ENCODE measurements around the gene BMP6. TPM values are rescaled to one million over a fixed set of nuclear protein-coding genes. Genes with fewer than 3 reads are reported as not detected.
A peak's percentile ranks its signal among the peaks of the same experiment; 100 is the strongest.

Gene BMP6
- total RNA-seq, 1 donor: 0.72 TPM

DNA sequence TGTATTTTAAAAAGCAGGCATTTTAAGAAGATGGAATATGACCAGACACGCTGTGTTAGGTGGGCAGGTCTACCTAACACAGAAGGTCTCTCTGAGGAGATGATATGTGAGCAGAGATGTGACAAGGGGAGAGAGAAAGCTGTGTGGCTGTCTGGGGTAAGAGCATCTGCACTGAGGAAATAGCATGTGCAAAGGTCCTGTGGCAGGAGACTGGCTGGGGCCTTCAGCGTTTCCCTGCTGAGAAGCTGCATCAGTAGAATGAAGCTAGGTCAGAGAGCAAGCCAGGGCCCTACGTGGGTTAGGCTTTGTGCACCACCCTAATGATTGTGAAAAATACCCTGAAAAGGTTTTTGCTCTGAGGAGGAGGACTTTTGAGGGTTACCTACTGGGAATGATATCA lies 97.7 kb downstream of the BMP6 start:
- Histone ChIP-seq H3K27ac (ENCODE audit: low read depth, low read length) (no peak overlapping the region), H3K9me3 (ENCODE audit: low read depth, low read length) (no peaks in the 10 kb centered on the region), H3K36me3 (ENCODE audit: insufficient read depth, low read length) (no peaks in the 10 kb centered on the region), H2AFZ (ENCODE audit: low read length) (no peak overlapping the region), H3K4me1 (ENCODE audit: insufficient read depth, low read length) (peaks cover 33% of the 10 kb centered on the region), H4K20me1 (ENCODE audit: insufficient read depth, low read length) (no peaks in the 10 kb centered on the region), H3K79me2 (ENCODE audit: insufficient read depth, low read length) (no peaks in the 10 kb centered on the region), H3K4me2 (ENCODE audit: insufficient read depth, low read length) (no peak overlapping the region), H3K4me3 (ENCODE audit: insufficient read depth, low read length) (no peak overlapping the region), H3K27me3 (ENCODE audit: insufficient read depth, low read length) (no peaks in the 10 kb centered on the region)
- no peak for DNase-seq (ENCODE audit: insufficient read length, low spot score, missing footprints)
- no peak for TF ChIP-seq CTCF (IDR thresholded peaks at IDR 0.05; ENCODE audit: extremely low read depth, low read depth, low read length)

DNA sequence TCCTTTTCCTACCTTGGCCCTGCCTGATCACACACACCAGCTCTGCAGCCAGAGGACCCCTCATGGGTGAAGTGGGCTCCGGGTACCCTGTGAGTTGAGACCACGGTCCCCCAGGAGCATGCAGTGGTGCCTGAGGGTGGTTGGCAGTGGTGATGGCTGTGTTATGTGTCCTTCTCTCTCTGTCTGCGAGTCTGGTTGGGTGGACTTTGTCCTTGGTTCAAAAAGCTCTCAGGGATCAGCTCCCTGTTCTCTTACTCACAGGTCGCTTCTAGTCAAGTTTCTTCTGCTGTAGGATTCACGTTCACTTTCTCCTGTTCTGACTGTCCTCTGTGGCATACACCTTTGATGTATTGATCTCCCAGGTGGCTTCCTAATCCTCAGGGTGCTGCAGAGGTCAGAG lies 100.1 kb downstream of the BMP6 start:
- H3K27me3 ChIP-seq (ENCODE audit: insufficient read depth, low read length): no peaks in the 10 kb centered on the region
- H3K4me3 ChIP-seq (ENCODE audit: insufficient read depth, low read length): no peak overlapping the region
- H3K4me2 ChIP-seq (ENCODE audit: insufficient read depth, low read length): no peak overlapping the region
- no peaks in the 10 kb centered on the region for H3K9me3 ChIP-seq (ENCODE audit: low read depth, low read length)
- no peaks in the 10 kb centered on the region for H3K36me3 ChIP-seq (ENCODE audit: insufficient read depth, low read length)
- H3K79me2 ChIP-seq (ENCODE audit: insufficient read depth, low read length): no peaks in the 10 kb centered on the region
- DNase-seq (ENCODE audit: insufficient read length, low spot score, missing footprints): no peak
- peaks cover 16% of the 10 kb centered on the region for H3K4me1 ChIP-seq (ENCODE audit: insufficient read depth, low read length)
- H3K27ac ChIP-seq (ENCODE audit: low read depth, low read length): no peak overlapping the region
- H4K20me1 ChIP-seq (ENCODE audit: insufficient read depth, low read length): no peaks in the 10 kb centered on the region
- no peak overlapping the region for H2AFZ ChIP-seq (ENCODE audit: low read length)
- no peak for TF ChIP-seq CTCF (IDR thresholded peaks at IDR 0.05; ENCODE audit: extremely low read depth, low read depth, low read length)

GRCh38 chr6:7827142-7827541 lies 101.2 kb downstream of the BMP6 start:
- no peaks in the 10 kb centered on the region for H3K27me3 ChIP-seq (ENCODE audit: insufficient read depth, low read length)
- H2AFZ ChIP-seq (ENCODE audit: low read length): peak overlapping the region; percentile 15
- no peaks in the 10 kb centered on the region for H4K20me1 ChIP-seq (ENCODE audit: insufficient read depth, low read length)
- peak; percentile 79 for DNase-seq (ENCODE audit: insufficient read length, low spot score, missing footprints)
- no peaks in the 10 kb centered on the region for H3K9me3 ChIP-seq (ENCODE audit: low read depth, low read length)
- H3K27ac ChIP-seq (ENCODE audit: low read depth, low read length): no peak overlapping the region
- H3K36me3 ChIP-seq (ENCODE audit: insufficient read depth, low read length): no peaks in the 10 kb centered on the region
- H3K4me1 ChIP-seq (ENCODE audit: insufficient read depth, low read length): peaks cover 9% of the 10 kb centered on the region
- TF ChIP-seq CTCF (IDR thresholded peaks at IDR 0.05; ENCODE audit: extremely low read depth, low read depth, low read length): no peak
- H3K4me2 ChIP-seq (ENCODE audit: insufficient read depth, low read length): no peak overlapping the region
- no peaks in the 10 kb centered on the region for H3K79me2 ChIP-seq (ENCODE audit: insufficient read depth, low read length)
- H3K4me3 ChIP-seq (ENCODE audit: insufficient read depth, low read length): no peak overlapping the region

DNA sequence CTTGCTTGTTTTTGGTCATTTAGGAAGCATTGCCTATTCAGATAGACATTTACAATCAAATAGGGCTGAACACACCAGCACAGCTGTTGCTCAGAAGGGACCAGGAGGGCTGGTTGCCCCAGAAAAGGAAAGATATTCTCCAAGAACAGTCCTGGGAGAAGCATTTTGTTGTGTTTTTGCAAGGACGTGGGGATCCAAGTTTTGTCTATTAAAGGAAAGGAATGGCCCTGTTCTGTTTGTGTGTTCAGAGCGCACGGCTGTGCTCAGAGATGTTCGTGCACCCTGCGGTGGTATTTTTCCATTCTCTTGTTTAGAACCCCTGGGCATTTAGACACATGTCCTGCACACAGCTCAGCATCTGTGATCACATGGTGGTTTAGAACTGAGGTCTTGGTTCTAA lies 102.2 kb downstream of the BMP6 start:
- H3K4me3 ChIP-seq (ENCODE audit: insufficient read depth, low read length): no peak overlapping the region
- no peaks in the 10 kb centered on the region for H3K79me2 ChIP-seq (ENCODE audit: insufficient read depth, low read length)
- H3K4me2 ChIP-seq (ENCODE audit: insufficient read depth, low read length): no peak overlapping the region
- TF ChIP-seq CTCF (IDR thresholded peaks at IDR 0.05; ENCODE audit: extremely low read depth, low read depth, low read length): no peak
- H3K4me1 ChIP-seq (ENCODE audit: insufficient read depth, low read length): peaks cover 9% of the 10 kb centered on the region
- no peaks in the 10 kb centered on the region for H3K36me3 ChIP-seq (ENCODE audit: insufficient read depth, low read length)
- H3K27me3 ChIP-seq (ENCODE audit: insufficient read depth, low read length): no peaks in the 10 kb centered on the region
- no peak for DNase-seq (ENCODE audit: insufficient read length, low spot score, missing footprints)
- no peak overlapping the region for H3K27ac ChIP-seq (ENCODE audit: low read depth, low read length)
- H4K20me1 ChIP-seq (ENCODE audit: insufficient read depth, low read length): no peaks in the 10 kb centered on the region
- no peaks in the 10 kb centered on the region for H3K9me3 ChIP-seq (ENCODE audit: low read depth, low read length)
- no peak overlapping the region for H2AFZ ChIP-seq (ENCODE audit: low read length)

Data from osteoblast (primary cell).